Parathyroid adenoma (tissue), 2 donors: Measurements from ENCODE around the gene GYPA.
"Not testable (repeated sequence)": the region's sequence is repeated elsewhere in the genome, so short reads cannot be mapped to it uniquely, and the experiment has no call there.

Source experiments
- H2AFZ ChIP-seq: fragments of 300-600 bp; sonication (generic); one replicate; pipeline ENCODE4 v1.7.0; 2017; ENCODE audit warnings: antibody characterized with exemption, mild to moderate bottlenecking
- H3K27ac ChIP-seq: fragments of 300-600 bp; sonication (generic); one replicate; pipeline ENCODE4 v1.7.0; 2017
- H3K27me3 ChIP-seq: fragments of 300-600 bp; sonication (generic); one replicate; pipeline ENCODE4 v1.7.0; 2017; ENCODE audit warnings: low read length; ENCODE audit not compliant: control insufficient read depth, insufficient read depth
- H3K36me3 ChIP-seq: fragments of 300-600 bp; sonication (generic); one replicate; pipeline ENCODE4 v1.7.0; 2017; ENCODE audit warnings: low read length; ENCODE audit not compliant: control insufficient read depth, insufficient read depth
- H3K4me1 ChIP-seq: fragments of 300-600 bp; sonication (generic); one replicate; pipeline ENCODE4 v1.7.0; 2017; ENCODE audit warnings: control low read depth
- H3K4me2 ChIP-seq: fragments of 300-600 bp; sonication (generic); one replicate; pipeline ENCODE4 v1.7.0; 2017; ENCODE audit warnings: low read length
- H3K4me3 ChIP-seq: fragments of 300-600 bp; sonication (generic); one replicate; pipeline ENCODE4 v1.7.0; 2017; ENCODE audit warnings: low read depth, low read length
- H3K79me2 ChIP-seq: fragments of 300-600 bp; sonication (generic); one replicate; pipeline ENCODE4 v1.7.0; 2017; ENCODE audit warnings: control low read depth
- H3K9ac ChIP-seq: fragments of 300-600 bp; sonication (generic); one replicate; pipeline ENCODE4 v1.7.0; 2017; ENCODE audit warnings: mild to moderate bottlenecking
- H3K9me3 ChIP-seq: fragments of 300-600 bp; sonication (generic); one replicate; pipeline ENCODE4 v1.7.0; 2017; ENCODE audit warnings: low read length; ENCODE audit not compliant: control insufficient read depth
- CTCF ChIP-seq: fragments of 300-600 bp; sonication (generic); IDR thresholded peaks from one replicate; pipeline ENCODE4 v1.7.0; 2017; ENCODE audit warnings: antibody characterized with exemption, mild to moderate bottlenecking
- donor health status: primary hyperparathyroidism.

Gene GYPA

GRCh38 chr4:144140594-144141295, at the start of gene GYPA:
GYPA (minus strand) TSS chr4:144140718; CDS start chr4:144140635, 83 bp downstream.
- H3K4me1 ChIP-seq, H3K9ac ChIP-seq, H3K27ac ChIP-seq, H3K9me3 ChIP-seq, H3K36me3 ChIP-seq, H3K79me2 ChIP-seq, H3K27me3 ChIP-seq, H3K4me3 ChIP-seq, H3K4me2 ChIP-seq, H2AFZ ChIP-seq: not testable (repeated sequence)

- no peaks in the 10 kb centered on the region for H3K36me3 ChIP-seq
- no peaks in the 10 kb centered on the region for H3K4me1 ChIP-seq
- no peak overlapping the region for H3K27ac ChIP-seq
- H3K9ac ChIP-seq = no peak overlapping the region
- H3K9me3 ChIP-seq = no peaks in the 10 kb centered on the region
- H3K4me3 ChIP-seq = no peak overlapping the region
- TF ChIP-seq CTCF = no peak
- no peak overlapping the region for H3K4me2 ChIP-seq
- H2AFZ ChIP-seq = no peak overlapping the region
- H3K27me3 ChIP-seq = no peaks in the 10 kb centered on the region
- no peaks in the 10 kb centered on the region for H3K79me2 ChIP-seq
Measured at GRCh38 chr4:144190009-144190408, 49.5 kb upstream of the GYPA start.

- Histone ChIP-seq H3K36me3 (no peaks in the 10 kb centered on the region), H3K4me3 (no peak overlapping the region), H3K79me2 (no peaks in the 10 kb centered on the region), H2AFZ (no peak overlapping the region), H3K9ac (no peak overlapping the region), H3K27me3 (no peaks in the 10 kb centered on the region), H3K27ac (no peak overlapping the region), H3K4me1 (no peaks in the 10 kb centered on the region), H3K4me2 (no peak overlapping the region), H3K9me3 (no peaks in the 10 kb centered on the region)
- no peak for TF ChIP-seq CTCF
Measured at GRCh38 chr4:144189121-144189520, 48.6 kb upstream of the GYPA start.

- no peak for TF ChIP-seq CTCF
- no peaks in the 10 kb centered on the region for H3K9me3 ChIP-seq
- H3K4me3 ChIP-seq = no peak overlapping the region
- H3K9ac ChIP-seq = no peak overlapping the region
- no peaks in the 10 kb centered on the region for H3K79me2 ChIP-seq
- no peak overlapping the region for H3K27ac ChIP-seq
- no peak overlapping the region for H3K4me2 ChIP-seq
- no peaks in the 10 kb centered on the region for H3K4me1 ChIP-seq
- H2AFZ ChIP-seq = no peak overlapping the region
- no peaks in the 10 kb centered on the region for H3K27me3 ChIP-seq
- no peaks in the 10 kb centered on the region for H3K36me3 ChIP-seq
Measured at GRCh38 chr4:144185086-144185485, 44.6 kb upstream of the GYPA start.

GRCh38 chr4:144183165-144183564, 42.6 kb upstream of the GYPA start:
- Histone ChIP-seq H3K4me2 (no peak overlapping the region), H3K4me1 (no peaks in the 10 kb centered on the region), H3K4me3 (no peak overlapping the region), H3K9ac (no peak overlapping the region), H3K27ac (no peak overlapping the region), H2AFZ (no peak overlapping the region), H3K36me3 (no peaks in the 10 kb centered on the region), H3K9me3 (no peaks in the 10 kb centered on the region), H3K79me2 (no peaks in the 10 kb centered on the region), H3K27me3 (no peaks in the 10 kb centered on the region)
- no peak for TF ChIP-seq CTCF
